Cardiac septum (tissue), 1 donor: ENCODE measurements around the gene DGCR6L. TPM values are rescaled to one million over a fixed set of nuclear protein-coding genes. Genes with fewer than 3 reads are reported as not detected.
"Not testable (repeated sequence)": the region's sequence is repeated elsewhere in the genome, so short reads cannot be mapped to it uniquely, and the experiment has no call there.

ENCODE experiments used
- DNase-seq: peaks from one replicate; pipeline ENCODE4 v3.0.0-alpha.2; 2020; ENCODE audit warnings: low spot score
- intact Hi-C: fragments of 100-400 bp; cut with DNase I; formaldehyde crosslinking; loops from one replicate; pipeline ENCODE4 v1.14.0; 2022
- total RNA-seq: library from RNA; stranded (reverse); fragmentation: NEBNext Ultra II Directional; extraction: Animal tissue kit (Norgen Biotek cat#: 25700); gene quantifications from one replicate; pipeline ENCODE4 v1.2.1, GENCODE V29; 2021
- donor health status: DM: no; HTN: no; CAD: no.

DGCR6L gene
- total RNA-seq, 1 donor from 2014 or later: 45.5 TPM

DNA sequence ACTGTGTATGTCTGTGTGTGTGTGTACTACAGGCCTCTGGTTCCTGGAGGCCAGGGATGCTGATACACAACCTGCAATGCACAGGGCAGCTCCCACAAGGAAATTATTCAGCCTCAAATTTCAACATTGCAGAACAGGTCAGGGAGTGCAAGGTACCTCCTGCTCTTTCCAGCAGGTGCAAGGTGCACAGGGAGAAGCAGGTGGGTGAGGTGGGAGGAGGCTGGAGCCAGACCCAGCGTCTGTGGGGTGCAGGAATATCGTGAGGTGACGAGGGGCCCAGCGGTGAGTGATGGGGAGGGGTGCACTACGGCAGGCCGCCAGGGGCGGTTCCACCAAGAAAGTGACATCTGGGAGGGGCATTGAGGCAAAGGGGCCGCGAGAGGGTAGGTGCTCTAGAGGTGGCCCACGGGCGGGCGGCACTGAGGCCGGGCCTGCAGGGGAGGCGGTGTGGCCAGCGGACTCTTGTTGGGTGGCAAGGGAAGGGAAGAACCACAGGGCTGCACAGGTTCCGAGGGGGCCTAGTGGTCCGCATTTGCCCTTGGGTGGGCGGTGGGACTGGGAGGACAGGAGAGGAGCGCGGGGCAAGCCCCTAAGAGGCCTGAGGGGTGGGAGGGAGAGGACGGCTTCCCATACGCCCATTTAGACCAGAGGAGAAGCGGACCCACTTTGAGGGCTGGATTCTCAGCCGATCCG lies 21.6 kb downstream of the DGCR6L start:
- intact Hi-C loops: no loop called here
- no peak for DNase-seq

DNA sequence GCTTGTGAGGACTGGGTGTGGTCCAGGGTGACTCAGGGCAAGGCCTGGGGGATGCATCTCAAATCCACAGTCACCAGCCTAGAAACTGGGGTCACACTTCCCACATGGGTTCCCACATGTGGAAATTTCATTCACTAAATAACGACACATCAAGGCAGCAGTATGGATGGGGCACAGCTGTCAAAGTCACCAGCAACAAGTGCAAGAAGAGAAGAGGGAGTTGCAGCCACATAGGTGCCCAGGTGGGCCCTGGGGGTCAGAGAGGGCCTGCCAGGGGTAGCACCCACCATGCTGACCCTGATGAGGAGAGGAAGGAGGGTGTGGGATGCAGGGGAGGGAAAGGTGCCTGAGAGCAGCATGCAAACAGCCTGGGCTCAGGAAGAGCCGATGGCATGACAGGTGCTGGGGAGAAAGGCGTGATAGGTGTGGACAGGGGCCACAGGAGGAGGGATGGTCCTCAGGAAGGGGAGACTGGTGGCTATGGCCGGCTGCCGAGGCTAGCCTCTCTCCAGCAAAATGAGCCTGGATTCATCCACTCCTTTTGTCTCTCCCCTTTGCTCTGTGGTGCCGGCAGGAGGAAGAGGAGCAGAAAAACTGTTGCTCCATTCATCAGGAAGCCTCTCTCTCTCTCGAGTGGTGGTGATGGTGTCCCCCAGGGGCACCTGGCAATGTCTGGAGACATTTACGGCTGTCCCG lies 22.3 kb downstream of the DGCR6L start:
- DNase-seq: no peak
- intact Hi-C loops: no loop called here

DNA sequence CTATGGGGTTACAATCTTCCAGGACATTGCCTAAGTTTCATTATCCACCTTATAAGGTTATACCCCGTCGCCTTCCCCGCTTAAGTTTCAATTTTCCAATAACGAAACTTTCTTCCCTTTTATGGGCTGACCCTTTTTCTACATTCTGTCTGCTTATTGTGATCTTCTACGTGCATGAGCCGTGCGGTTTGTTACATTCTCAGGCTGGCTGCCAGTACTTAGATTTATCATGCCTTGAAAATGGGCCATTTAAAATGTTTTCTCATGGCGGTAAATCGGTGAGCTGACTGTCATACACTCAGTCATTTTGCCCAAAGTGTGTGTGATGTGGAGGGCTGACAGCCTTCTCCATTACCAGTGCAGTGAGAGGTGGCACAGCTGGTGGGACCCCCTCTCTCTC lies 23.3 kb downstream of the DGCR6L start:
- DNase-seq: no peak
- intact Hi-C loops: no loop called here

DNA sequence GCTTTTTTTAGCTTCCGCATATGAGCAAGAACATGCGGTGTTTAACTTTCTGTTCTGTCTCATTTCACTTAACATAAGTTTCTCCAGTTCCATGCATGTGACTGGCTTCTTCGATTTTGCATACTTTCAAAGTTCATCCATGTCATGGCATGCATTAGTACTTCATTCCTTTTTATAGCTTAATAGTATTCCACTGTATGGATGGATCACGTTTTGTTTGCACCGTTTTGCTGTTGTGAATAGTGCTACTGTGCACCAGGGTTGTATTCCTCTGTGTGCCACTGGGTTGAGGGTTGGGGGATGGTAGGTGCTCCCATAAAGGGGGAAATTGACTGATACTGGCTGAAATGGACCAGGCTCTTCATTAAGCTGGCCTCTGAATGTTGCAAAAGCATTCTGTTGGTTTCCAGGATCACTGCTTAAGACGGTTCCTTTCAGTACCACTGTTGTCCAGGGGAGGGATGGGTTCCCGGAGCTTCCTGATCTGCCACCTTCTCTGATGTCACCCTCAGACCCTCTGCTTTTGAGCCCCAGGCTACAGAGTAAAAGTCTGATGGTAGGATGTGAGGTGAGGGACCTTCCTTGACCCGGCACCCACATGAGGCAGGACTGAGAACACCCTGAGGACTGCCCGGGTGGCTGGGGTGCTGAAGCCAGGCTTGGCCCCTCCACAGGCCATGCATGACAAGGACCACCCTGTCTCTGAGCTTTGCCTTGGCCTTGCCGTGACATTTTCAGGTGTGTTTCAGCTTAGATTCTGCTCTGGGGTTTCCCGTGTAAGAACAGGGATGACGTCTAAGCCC lies 24.4 kb downstream of the DGCR6L start:
- intact Hi-C loops: no loop called here
- no peak for DNase-seq

DNA sequence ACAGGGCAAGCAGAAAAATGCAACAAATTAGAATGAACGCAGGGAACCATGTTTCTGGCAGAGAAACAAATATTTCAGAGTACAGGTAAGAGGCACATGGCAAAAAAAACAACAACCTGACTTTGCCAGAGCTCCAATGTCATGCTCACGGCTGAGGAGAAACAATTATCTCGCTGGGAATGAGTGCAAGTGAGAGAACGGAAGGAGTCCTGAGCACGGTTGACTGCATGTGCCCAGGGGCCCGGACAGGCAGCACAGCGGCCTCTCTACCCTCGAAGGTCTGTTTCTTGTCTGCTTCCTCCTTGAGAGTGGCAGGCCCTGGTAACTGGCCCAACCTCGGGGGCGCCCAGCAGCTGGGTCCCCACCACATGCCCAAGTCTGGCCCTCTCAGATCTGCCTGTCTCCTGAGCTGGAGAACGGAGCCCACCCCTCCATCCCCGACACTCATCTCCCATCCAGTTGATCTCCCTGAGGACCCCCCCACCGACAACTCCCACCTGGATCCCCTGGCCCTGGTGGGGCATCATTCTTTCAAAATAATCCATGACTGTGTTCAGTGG lies 27.1 kb downstream of the DGCR6L start:
- no peak for DNase-seq
- intact Hi-C loops: no loop called here

DNA sequence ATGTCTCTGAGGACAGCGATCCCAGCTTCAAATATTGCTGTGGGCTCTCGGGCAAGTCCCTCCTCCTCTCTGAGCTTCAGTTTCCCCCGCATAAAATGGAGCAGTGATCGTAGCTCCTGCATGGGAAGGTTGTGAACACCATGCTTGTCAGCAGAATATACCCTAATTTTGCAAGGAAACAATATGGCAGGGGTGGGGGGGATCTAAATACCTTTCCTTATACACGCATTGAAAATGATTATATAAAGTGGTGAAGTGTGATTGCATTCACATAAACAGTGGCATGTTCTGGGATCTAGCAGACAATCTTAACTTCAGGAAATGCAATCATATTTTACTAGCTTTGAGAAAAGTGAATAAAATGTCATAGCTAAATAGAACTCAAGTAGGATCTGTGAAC lies 27.8 kb downstream of the DGCR6L start:
- DNase-seq: no peak

DNA sequence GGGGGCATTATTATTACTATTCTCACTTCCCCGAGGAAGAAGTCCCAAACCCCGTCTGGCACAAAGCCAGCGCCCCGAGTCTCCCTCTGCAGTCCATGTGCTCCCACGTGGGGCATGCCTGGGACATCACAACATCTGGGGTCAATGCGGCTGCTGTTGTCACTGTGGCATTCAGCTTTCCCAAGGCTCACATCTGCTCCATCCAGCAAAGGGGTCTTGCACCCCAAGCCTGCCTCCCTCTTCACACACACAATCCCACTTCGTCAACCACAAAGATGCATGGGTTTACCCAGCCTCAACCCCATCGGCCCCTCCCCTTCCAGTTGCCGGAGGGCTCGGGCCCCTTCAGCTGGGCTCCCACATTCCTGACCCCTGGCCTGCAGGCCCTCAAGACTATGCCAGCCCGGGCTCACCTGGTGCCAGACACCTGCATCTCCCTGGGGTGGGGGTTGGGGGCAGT lies 28.2 kb downstream of the DGCR6L start:
- intact Hi-C loops: no loop called here
- DNase-seq: no peak

More for the DNA sequence above, 27.8 kb downstream of the DGCR6L start:
- intact Hi-C loops: no loop called here

DNA sequence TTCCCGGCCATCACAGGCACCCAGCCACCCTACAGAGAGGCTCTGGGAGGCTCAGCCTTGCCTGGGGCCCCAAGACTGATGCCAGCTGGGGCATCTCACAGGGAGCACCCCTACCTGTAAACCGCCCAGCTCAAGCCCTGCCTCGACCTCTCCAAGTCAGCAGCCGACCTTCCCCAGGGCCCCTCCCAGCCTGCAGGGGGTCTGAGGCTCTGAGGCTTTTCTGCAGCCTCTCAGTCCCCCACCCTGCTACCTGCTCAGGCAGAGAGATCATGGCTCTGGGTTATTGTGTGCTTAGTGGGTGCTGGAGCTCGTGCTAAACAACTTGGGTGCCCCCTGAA lies 28.6 kb downstream of the DGCR6L start:
- DNase-seq: no peak
- intact Hi-C loops: no loop called here

DNA sequence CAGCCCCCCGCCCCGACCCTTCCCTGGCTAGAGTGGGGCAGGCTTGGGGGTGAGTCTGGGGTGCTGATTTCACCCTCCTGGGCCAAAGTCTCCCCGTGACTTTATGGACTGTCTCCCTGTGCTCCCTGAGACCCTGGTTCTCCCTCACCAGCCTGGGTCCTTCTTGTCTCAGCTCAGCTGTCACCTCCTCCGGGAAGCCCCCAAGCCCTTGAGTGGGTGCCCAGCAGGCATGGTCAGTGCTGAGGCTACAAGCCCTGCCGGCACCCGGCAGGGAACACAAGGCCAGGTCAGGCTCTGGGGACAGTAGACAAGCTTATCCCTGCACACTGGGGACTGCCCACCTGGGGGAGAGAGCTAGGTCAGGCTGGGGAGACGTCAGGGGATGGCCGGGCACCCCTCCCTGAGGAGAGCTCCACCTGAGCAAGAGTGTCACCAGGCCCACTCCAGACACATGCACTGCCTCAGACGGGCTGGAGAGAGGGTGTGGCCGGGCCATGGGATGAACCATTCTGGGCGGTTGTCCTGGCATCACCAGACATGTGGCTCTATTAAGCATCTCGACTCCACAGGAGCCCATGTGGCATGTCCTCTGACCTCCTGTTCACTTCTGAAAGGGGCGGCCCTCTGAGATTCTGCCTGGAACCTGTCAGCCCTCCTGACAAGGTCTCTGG lies 29.1 kb downstream of the DGCR6L start:
- DNase-seq: no peak
- intact Hi-C loops: no loop called here

DNA sequence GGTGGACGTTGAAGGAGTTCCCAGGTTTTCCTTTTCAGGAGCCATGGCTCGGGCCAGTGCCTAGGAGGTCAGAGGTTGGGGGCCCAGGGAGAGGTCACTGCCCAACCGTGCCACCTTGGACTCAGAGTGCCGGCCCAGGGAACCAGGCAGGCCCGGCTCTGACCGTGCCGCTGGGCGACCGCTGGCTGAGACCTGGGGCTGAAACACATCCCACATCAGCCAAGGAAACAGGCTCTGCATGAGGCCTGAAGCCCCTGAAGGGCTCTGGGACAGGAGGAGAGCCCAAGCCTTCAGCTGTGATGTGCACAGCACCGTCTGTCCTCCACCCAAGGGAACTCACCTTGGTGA lies 29.8 kb downstream of the DGCR6L start:
- no peak for DNase-seq
- intact Hi-C loops: no loop called here

DNA sequence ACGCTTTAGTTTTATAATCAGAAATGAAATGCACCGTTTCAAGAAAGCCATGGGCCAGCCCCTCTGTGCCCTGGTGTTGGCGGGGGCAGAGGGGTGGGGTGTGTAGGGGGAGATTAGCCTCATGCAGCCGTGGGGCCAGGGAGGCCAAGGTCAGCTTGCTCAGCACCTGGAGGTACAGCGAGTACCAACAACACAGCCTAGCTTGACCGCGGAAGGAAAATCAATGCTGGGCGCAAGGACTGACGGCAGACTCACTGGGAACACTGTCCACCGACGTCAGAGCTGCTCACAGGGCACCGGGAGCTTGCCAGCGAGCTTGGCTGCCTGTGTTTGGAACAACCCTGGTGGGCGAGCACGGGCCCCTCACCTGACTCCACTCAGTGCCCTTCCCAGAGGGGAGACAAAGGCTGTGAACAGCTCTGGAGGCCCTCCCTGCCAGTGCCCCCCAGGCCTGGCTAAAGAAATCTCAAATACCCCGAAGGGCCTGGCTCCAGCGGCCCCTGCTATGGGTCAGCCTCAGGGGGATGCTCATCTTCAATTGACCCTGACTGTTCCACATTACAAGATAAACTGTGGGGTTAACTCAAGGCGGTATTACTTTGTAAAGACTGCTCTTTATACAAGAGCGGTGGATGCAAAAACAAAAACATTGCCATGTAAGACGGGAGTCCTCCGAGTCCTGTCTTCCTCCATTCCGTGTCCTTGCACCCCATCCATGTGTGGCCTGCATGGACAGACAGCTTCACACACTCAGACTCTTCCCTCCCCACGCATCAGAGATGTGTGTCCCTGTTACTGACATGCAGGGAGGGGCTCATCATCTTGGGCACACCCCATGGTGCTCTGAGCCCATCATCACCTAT lies 30.4 kb downstream of the DGCR6L start:
- DNase-seq, intact Hi-C loops: not testable (repeated sequence)

DNA sequence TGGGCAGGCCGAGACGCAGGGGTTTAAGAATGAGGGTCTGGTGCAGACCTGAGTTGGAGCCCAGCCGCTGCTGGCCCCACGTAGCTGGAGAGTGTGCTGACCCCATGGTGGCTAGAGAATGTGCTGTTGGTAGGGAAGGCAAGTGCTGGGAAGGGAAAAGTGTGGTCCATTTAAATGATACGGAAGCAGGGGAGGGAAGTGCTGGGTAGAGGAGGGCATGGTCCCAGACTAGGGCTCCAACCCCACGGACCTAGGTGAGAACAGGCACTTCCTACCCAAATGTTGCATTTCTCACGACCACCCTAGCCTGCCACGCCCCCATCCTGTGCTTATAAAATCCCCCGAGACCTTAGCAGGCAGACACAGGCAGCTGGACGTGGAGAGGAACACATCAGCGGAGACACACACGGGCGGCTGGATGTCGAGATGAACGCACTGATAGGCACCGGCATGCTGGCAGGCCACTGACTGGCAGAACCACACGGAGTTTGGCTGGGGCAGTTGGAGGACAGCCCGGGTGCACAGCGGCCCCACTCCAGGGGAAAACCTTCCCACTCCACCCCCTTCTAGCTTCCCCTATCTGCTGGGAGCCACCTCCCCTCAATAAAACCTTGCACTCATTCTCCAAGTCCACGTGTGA lies 33.0 kb downstream of the DGCR6L start:
- intact Hi-C loops, DNase-seq: not testable (repeated sequence)

DNA sequence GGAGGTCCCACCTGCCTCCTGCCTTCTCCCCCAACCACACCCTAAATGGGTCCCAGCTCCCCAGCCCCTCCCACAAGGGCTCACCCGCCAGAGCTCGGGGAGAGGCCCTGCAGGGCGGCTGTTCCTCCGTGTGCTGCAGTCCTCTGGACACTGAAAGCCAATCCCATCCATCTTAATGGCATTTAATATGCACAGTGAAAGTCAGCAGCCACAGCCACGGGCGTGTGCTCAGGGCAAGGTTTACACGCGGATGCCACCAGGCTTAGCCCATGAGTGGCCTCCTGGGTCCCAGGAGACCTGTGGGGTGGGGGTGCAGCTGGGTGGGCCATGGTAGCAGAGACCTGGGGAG lies 33.6 kb downstream of the DGCR6L start:
- DNase-seq, intact Hi-C loops: not testable (repeated sequence)

DNA sequence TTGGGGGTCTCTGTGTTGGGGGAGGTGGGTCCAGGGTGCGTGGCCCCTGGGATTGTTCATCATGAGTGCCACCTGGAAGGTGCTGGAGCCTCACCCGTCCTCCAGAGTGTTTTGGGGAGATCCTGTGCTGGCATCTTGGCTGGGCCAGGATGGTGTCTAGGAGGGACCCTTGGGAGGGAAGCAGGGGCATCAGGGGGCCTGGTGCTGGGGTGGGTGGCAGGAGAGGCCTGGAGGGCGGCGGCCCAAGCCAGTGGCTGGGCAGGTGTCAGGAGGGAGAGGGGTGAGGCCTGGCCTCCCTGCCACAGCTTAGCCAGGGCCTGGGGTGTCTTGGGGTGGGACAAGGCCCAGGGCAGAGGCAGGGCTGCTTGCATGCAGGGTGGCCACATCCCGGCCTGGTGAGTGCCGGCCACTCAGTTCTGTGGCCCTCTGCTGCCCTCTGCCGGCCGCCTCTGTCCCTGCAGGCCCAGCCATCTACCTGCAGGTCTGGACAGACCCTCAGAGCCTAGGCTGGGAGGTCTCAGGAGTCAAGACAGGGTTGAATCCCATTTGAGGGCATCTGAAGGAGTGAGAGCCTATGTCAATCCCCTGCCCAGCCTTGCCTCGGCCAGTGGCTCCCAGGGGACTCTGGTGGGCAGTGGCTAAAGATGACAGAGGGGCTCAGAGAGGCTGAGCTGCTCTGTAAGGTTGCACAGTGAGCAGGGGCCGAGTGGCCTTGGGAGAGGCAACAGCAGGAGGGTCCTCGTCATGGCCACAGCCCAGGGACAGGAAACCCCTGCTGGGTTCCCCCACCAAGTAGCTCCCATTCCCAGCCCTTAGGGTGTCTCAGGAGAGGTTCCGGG lies 34.2 kb downstream of the DGCR6L start:
- intact Hi-C loops: loop anchor here (1.0 kb wide), 1 partner anchor 128 kb away; no protein-coding TSS in a partner anchor
- DNase-seq: peak; percentile 88

DNA sequence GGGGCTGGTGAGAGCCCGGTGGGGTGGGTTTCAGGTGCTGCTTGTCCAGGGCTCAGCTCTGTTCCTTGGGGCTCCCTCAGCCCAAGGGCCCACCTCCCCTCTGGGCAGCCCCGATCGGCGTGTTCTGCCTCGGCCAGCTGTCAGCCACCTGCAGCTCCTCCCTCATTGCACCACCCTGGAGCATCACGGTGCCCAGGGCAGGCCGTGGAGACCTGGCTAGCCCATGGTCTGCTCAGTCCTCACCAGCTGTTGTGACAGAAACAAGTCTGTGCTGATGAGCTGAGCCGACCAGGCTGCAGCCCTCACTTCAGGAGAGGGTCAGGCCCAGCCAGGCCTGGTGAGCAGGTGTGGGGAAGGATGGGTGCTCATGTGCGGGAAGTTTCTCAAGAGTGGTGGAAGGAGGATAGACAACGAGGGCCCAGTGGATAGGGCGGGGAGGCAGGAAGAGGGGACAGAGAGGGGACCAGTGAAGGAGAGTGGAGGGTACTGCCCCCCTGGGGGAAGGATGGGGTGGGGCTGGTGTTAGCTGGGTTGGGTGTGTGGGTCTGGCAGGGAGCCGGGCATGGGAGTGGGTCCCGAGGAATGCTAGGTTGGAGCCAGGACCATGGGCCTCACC lies 35.3 kb downstream of the DGCR6L start:
- intact Hi-C loops: loop anchor here (1.0 kb wide), 1 partner anchor 127 kb away; no protein-coding TSS in a partner anchor
- DNase-seq: no peak

DNA sequence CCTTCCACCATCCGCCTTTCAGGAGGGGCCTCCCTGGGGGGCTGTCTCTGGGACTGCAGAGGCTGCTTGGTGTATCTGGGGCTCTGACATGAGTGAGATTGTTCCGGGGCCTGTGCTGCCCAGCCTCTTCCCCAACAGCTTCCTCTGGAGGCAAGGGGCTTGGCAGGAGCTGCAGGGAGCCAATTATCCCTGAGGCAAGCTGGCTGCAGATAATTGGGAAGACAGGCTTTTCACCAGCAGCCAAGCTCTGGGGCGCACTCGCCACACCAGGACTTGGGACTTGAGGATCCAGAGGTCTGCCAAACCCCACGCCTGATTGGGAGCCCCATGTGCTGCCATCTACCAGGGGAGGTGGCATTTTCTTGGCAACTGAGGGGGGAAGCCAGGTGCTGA lies 36.2 kb downstream of the DGCR6L start:
- intact Hi-C loops: no loop called here
- DNase-seq: no peak
